ENCODE results near the gene UNC45B. TPM values are rescaled to one million over a fixed set of nuclear protein-coding genes. Genes with fewer than 3 reads are reported as not detected.

The UNC45B gene
- total RNA-seq, 1 experiment from 2014 or later: 0.22 TPM

GRCh38 chr17:35138218-35138617, 9.4 kb upstream of the UNC45B start:
- H3K23me2 ChIP-seq (ENCODE audit: insufficient read length, low read depth, low read length, poor library complexity, severe bottlenecking): no peaks in the 10 kb centered on the region
- no peak overlapping the region for H3T11ph ChIP-seq (ENCODE audit: low read length)
- no peak overlapping the region for H3K9ac ChIP-seq (ENCODE audit: extremely low read depth, insufficient read length, low read length)
- peaks cover 13% of the 10 kb centered on the region; the same call in 1 of the 2 replicates for H3K79me2 ChIP-seq (ENCODE audit: insufficient read depth, low read length)
- no peak overlapping the region for H2BK5ac ChIP-seq (ENCODE audit: insufficient read length, low read length)
- no peak overlapping the region; a peak in 1 of 7 replicates for H3K27ac Mint-ChIP-seq
- H2BK12ac ChIP-seq (ENCODE audit: insufficient read length, low read depth, low read length): no peak overlapping the region
- no CpG with 5 or more reads among the region's 6 CpGs for WGBS (ENCODE audit: extremely low coverage, insufficient read length, low lambda C conversion rate)
- no peak overlapping the region for H2AK5ac ChIP-seq (ENCODE audit: insufficient read length, low read length)
- no peak overlapping the region for H4K8ac ChIP-seq (replicated peaks; ENCODE audit: insufficient read length, low read depth, low read length)
- H3K14ac ChIP-seq (ENCODE audit: insufficient read depth, low read length): no peak overlapping the region
- H2BK120ac ChIP-seq (ENCODE audit: low read depth, low read length, poor library complexity, severe bottlenecking): no peak overlapping the region
- H3K27ac ChIP-seq (ENCODE audit: insufficient read length, low read depth, low read length): no peak overlapping the region
- H4K5ac ChIP-seq (ENCODE audit: insufficient read length, low read depth, low read length): no peak overlapping the region
- peaks cover 53 to 70% (median 61%) of the 10 kb centered on the region in 3 experiments for H3K36me3 Mint-ChIP-seq (ENCODE audit: insufficient read depth in 1 of 3, low read depth in 3 of 3)
- no peak overlapping the region for H3K56ac ChIP-seq (ENCODE audit: insufficient read length, low read depth, low read length)
- no peak overlapping the region for H2BK15ac ChIP-seq (ENCODE audit: low read depth, low read length)
- no peak overlapping the region for H4K91ac ChIP-seq (ENCODE audit: insufficient read length, low read depth, low read length)
- no peaks in the 10 kb centered on the region for H3K27me3 Mint-ChIP-seq (ENCODE audit: low read depth)
- H3K4me1 Mint-ChIP-seq: peaks cover 4 to 6% of the 10 kb centered on the region in 2 experiments; a peak in 3 of 4 replicates
- H3K4me1 ChIP-seq (ENCODE audit: insufficient read depth, low read length): no peaks in the 10 kb centered on the region
- H3K4me3 Mint-ChIP-seq: no peak overlapping the region; a peak in 1 of 5 replicates
- no peak overlapping the region for H2BK20ac ChIP-seq (ENCODE audit: low read depth, low read length, poor library complexity, severe bottlenecking)
- H3K18ac ChIP-seq (ENCODE audit: insufficient read length, low read depth, low read length): no peak overlapping the region
- no peaks in the 10 kb centered on the region; a peak in 1 of 5 replicates for H3K9me3 Mint-ChIP-seq
- no peak for TF ChIP-seq CTCF (conservative IDR thresholded peaks at IDR 0.05)
- H3K4ac ChIP-seq (ENCODE audit: low read depth, low read length): no peak overlapping the region
- no peaks in the 10 kb centered on the region for H3K27me3 ChIP-seq (ENCODE audit: insufficient read depth, low read length)
- H3K4me2 ChIP-seq (ENCODE audit: insufficient read depth, insufficient read length, low read length): no peak overlapping the region
- no peak overlapping the region for H2AFZ ChIP-seq (ENCODE audit: low read length)
- no peaks in the 10 kb centered on the region for H3K9me3 ChIP-seq (ENCODE audit: control insufficient read depth, low read depth, low read length)
- H3K79me1 ChIP-seq (ENCODE audit: insufficient read depth, low read depth, low read length, poor library complexity, severe bottlenecking): peaks cover 11% of the 10 kb centered on the region
- H4K20me1 ChIP-seq (ENCODE audit: control insufficient read depth, insufficient read depth, insufficient read length): no peaks in the 10 kb centered on the region
- no peak for DNase-seq
- no peak overlapping the region for H3K23ac ChIP-seq (ENCODE audit: insufficient read length, low read depth, low read length)

Measured in H9 (cell line).